ENCODE measurements around the gene TSPAN31. TPM values are rescaled to one million over a fixed set of nuclear protein-coding genes. Genes with fewer than 3 reads are reported as not detected.
A peak's percentile ranks its signal among the peaks of the same experiment; 100 is the strongest.

The TSPAN31 gene, protein sequence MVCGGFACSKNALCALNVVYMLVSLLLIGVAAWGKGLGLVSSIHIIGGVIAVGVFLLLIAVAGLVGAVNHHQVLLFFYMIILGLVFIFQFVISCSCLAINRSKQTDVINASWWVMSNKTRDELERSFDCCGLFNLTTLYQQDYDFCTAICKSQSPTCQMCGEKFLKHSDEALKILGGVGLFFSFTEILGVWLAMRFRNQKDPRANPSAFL
- total RNA-seq (10 to 100 TPM; 56.0 to 64.0 TPM), polyA plus RNA-seq (ENCODE audit: insufficient read length in 2 of 2) (10 to 100 TPM; 72.6 to 86.5 TPM)
- long read RNA-seq, donor 1, transcript TSPAN31-201 (6 exons, 1,849 nt) = major isoform, 12 of 136 reads
- long read RNA-seq, donor 1, partial matches to known transcripts = 44 of 136 reads
- long read RNA-seq, donor 1, other reads (novel, unspliced or antisense) = 80 of 136 reads
- long read RNA-seq, donor 2, transcript TSPAN31-201 (6 exons, 1,849 nt) = major isoform, 5 of 5 reads
- long read RNA-seq, donor 2, partial matches to known transcripts = 0 of 5 reads
- long read RNA-seq, donor 2, other reads (novel, unspliced or antisense) = 0 of 5 reads
- long read RNA-seq, donor 3, transcript TSPAN31-201 (6 exons, 1,849 nt) = major isoform, 11 of 11 reads
- long read RNA-seq, donor 3, partial matches to known transcripts = 0 of 11 reads
- long read RNA-seq, donor 3, other reads (novel, unspliced or antisense) = 0 of 11 reads
- long read RNA-seq, donor 4, transcript TSPAN31-201 (6 exons, 1,849 nt) = major isoform, 16 of 542 reads
- long read RNA-seq, donor 4, partial matches to known transcripts = 220 of 542 reads
- long read RNA-seq, donor 4, other reads (novel, unspliced or antisense) = 303 of 542 reads

DNA sequence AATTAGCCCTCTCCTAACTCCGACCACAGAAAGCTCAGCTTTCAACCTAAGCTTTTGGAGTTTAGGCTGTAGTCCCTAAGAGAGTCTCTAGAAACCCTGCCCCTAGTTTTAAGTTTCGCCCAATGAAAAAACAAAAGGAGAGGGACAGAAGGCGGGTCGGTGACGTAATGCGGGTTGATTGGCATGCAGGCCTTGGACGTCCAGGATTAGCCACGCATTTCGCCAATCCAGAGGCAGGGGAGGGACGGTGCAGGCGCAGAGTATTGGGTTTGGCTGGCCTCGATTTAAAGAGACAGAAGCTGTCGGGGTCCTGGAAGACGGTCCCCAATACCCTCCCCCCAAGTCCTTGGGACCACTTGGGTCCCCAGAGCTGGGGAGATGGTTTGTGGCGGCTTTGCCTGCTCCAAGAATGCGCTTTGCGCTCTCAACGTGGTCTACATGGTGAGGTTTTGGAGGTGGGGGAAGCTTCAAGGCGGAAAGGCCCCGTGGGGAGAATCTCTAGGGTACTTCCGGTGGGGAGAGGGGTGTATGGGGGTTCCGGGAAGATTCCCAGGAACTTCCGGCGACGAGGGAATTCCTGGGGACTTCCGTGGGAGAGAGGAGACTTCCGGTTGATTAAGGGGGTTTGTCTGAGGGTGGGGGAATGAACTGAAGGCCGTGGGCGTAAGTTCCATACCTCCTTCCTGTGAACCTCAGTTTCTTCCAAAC lies at the start of gene TSPAN31:
TSS of gene TSPAN31 (plus strand) at position 263 of the 708 bp plus-strand sequence. CDS start at position 379, 116 bp downstream.
- H3K27me3 ChIP-seq (ENCODE audit: control insufficient read depth, insufficient read depth, low read length) = peaks cover 17% of the 10 kb centered on the region
- H3K27ac ChIP-seq (ENCODE audit: low read depth, low read length) = peak within 1 kb of the TSS; percentile 99
- 0% methylated on average over 20 of the region's 29 CpGs for WGBS (ENCODE audit: insufficient coverage)
- H3K4me3 ChIP-seq (ENCODE audit: low read depth, low read length) = peak within 1 kb of the TSS; percentile 98
- no peaks in the 10 kb centered on the region for H3K9me3 ChIP-seq (ENCODE audit: control insufficient read depth, insufficient read depth, low read length)
- H3K4me1 ChIP-seq (ENCODE audit: control insufficient read depth, insufficient read depth, low read length) = peaks cover 22% of the 10 kb centered on the region
- H3K36me3 ChIP-seq (ENCODE audit: control insufficient read depth, insufficient read depth, low read length) = peaks cover 33% of the 10 kb centered on the region
- DNase-seq (ENCODE audit: low read depth in 4 of 6, low spot score in 6 of 6) = peak; percentile 94 to 100 (median 98)

- Histone ChIP-seq H3K27ac (ENCODE audit: low read depth, low read length) (no peak overlapping the region), H3K36me3 (ENCODE audit: control insufficient read depth, insufficient read depth, low read length) (peaks cover 33% of the 10 kb centered on the region), H3K4me1 (ENCODE audit: control insufficient read depth, insufficient read depth, low read length) (peaks cover 6% of the 10 kb centered on the region), H3K4me3 (ENCODE audit: low read depth, low read length) (no peak overlapping the region), H3K9me3 (ENCODE audit: control insufficient read depth, insufficient read depth, low read length) (no peaks in the 10 kb centered on the region), H3K27me3 (ENCODE audit: control insufficient read depth, insufficient read depth, low read length) (no peaks in the 10 kb centered on the region)
- DNase-seq (ENCODE audit: low read depth in 4 of 6, low spot score in 6 of 6) = no peak
- 100% methylated on average over 8 of the region's 11 CpGs for WGBS (ENCODE audit: insufficient coverage)
Measured at GRCh38 chr12:57695770-57696432, 48.9 kb upstream of the TSPAN31 start.

- Histone ChIP-seq H3K9me3 (ENCODE audit: control insufficient read depth, insufficient read depth, low read length) (no peaks in the 10 kb centered on the region), H3K4me1 (ENCODE audit: control insufficient read depth, insufficient read depth, low read length) (peaks cover 6% of the 10 kb centered on the region), H3K36me3 (ENCODE audit: control insufficient read depth, insufficient read depth, low read length) (peaks cover 33% of the 10 kb centered on the region), H3K27ac (ENCODE audit: low read depth, low read length) (no peak overlapping the region), H3K27me3 (ENCODE audit: control insufficient read depth, insufficient read depth, low read length) (no peaks in the 10 kb centered on the region), H3K4me3 (ENCODE audit: low read depth, low read length) (no peak overlapping the region)
- DNase-seq (ENCODE audit: low read depth in 4 of 6, low spot score in 6 of 6) = no peak
- WGBS (ENCODE audit: insufficient coverage) = no CpG with 5 or more reads among the region's 1 CpG
Measured at GRCh38 chr12:57697076-57697475, 47.8 kb upstream of the TSPAN31 start.

DNA sequence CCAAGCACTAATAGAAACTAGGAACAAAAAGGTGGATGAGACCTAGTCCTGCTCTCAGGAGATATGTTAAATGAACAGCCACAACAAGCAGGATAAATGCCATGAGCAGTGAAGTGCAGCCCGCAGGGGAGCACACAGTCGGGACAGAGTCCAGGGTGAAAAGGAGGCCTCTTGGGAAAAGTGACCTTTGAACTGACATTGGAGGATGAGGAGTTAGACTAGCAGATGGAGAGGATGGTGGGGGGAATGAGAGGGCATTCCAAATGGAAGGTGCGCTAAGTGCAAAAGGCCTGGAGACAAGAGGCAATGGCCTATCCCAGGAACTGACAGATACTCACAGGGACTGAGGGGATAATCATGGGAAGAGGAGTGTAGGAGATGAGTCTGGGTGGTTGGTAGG lies 46.4 kb upstream of the TSPAN31 start:
- no peaks in the 10 kb centered on the region for H3K9me3 ChIP-seq (ENCODE audit: control insufficient read depth, insufficient read depth, low read length)
- H3K36me3 ChIP-seq (ENCODE audit: control insufficient read depth, insufficient read depth, low read length) = peaks cover 33% of the 10 kb centered on the region
- H3K4me3 ChIP-seq (ENCODE audit: low read depth, low read length) = no peak overlapping the region
- no peaks in the 10 kb centered on the region for H3K27me3 ChIP-seq (ENCODE audit: control insufficient read depth, insufficient read depth, low read length)
- 94% methylated on average over 3 of the region's 3 CpGs for WGBS (ENCODE audit: insufficient coverage)
- H3K27ac ChIP-seq (ENCODE audit: low read depth, low read length) = no peak overlapping the region
- DNase-seq (ENCODE audit: low read depth in 4 of 6, low spot score in 6 of 6) = no peak
- peaks cover 6% of the 10 kb centered on the region for H3K4me1 ChIP-seq (ENCODE audit: control insufficient read depth, insufficient read depth, low read length)

- H3K27me3 ChIP-seq (ENCODE audit: control insufficient read depth, insufficient read depth, low read length) = no peaks in the 10 kb centered on the region
- WGBS (ENCODE audit: insufficient coverage) = 82% methylated on average over 1 of the region's 2 CpGs
- peaks cover 33% of the 10 kb centered on the region for H3K36me3 ChIP-seq (ENCODE audit: control insufficient read depth, insufficient read depth, low read length)
- H3K9me3 ChIP-seq (ENCODE audit: control insufficient read depth, insufficient read depth, low read length) = no peaks in the 10 kb centered on the region
- DNase-seq (ENCODE audit: low read depth in 4 of 6, low spot score in 6 of 6) = no peak
- H3K4me3 ChIP-seq (ENCODE audit: low read depth, low read length) = no peak overlapping the region
- H3K27ac ChIP-seq (ENCODE audit: low read depth, low read length) = no peak overlapping the region
- no peaks in the 10 kb centered on the region for H3K4me1 ChIP-seq (ENCODE audit: control insufficient read depth, insufficient read depth, low read length)
Measured at GRCh38 chr12:57700317-57700716, 44.5 kb upstream of the TSPAN31 start.

DNA sequence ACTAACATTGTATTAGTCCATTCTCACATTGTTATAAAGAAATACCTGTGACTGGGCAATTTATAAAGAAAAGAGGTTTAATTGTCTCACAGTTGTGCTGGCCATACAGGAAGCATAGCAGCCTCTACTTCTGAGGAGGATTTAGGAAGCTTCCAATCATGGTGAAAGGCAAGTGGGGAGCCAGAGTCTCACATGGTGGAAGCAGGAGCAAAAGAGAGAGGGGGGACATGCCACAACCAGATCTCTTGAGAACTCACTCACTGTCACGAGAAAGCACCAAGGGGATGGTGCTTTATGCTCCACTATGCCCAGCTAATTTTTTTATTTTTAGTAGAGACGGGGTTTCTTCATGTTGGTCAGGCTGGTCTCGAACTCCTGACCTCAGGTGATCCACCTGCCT lies 37.6 kb upstream of the TSPAN31 start:
- Histone ChIP-seq H3K36me3 (ENCODE audit: control insufficient read depth, insufficient read depth, low read length) (peaks cover 7% of the 10 kb centered on the region), H3K27me3 (ENCODE audit: control insufficient read depth, insufficient read depth, low read length) (no peaks in the 10 kb centered on the region), H3K4me1 (ENCODE audit: control insufficient read depth, insufficient read depth, low read length) (no peaks in the 10 kb centered on the region), H3K9me3 (ENCODE audit: control insufficient read depth, insufficient read depth, low read length) (no peaks in the 10 kb centered on the region), H3K27ac (ENCODE audit: low read depth, low read length) (no peak overlapping the region), H3K4me3 (ENCODE audit: low read depth, low read length) (no peak overlapping the region)
- 100% methylated on average over 2 of the region's 3 CpGs for WGBS (ENCODE audit: insufficient coverage)
- DNase-seq (ENCODE audit: low read depth in 4 of 6, low spot score in 6 of 6) = no peak

DNA sequence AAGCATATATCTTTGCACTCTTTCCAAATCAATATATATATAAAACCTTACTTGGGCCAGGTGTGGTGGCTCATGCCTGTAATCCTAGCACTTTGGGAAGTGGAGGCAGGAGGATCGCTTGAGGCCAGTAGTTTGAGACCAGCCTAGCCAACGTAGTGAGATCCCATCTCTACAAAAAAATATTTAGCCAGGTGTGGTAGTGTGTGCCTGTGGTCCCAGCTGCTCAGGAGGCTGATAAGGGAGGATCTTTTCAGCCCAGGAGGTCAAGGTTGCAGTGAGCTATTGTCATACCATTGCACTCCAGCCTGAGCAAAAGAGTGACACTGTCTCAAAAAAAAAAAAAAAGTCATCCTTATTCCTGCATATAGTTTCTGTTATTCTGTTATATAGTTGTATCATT lies 36.5 kb upstream of the TSPAN31 start:
- Histone ChIP-seq H3K4me1 (ENCODE audit: control insufficient read depth, insufficient read depth, low read length) (peaks cover 3% of the 10 kb centered on the region), H3K27ac (ENCODE audit: low read depth, low read length) (no peak overlapping the region), H3K27me3 (ENCODE audit: control insufficient read depth, insufficient read depth, low read length) (no peaks in the 10 kb centered on the region), H3K36me3 (ENCODE audit: control insufficient read depth, insufficient read depth, low read length) (peaks cover 9% of the 10 kb centered on the region), H3K4me3 (ENCODE audit: low read depth, low read length) (no peak overlapping the region), H3K9me3 (ENCODE audit: control insufficient read depth, insufficient read depth, low read length) (no peaks in the 10 kb centered on the region)
- no peak for DNase-seq (ENCODE audit: low read depth in 4 of 6, low spot score in 6 of 6)
- WGBS (ENCODE audit: insufficient coverage) = no CpG with 5 or more reads among the region's 2 CpGs

DNA sequence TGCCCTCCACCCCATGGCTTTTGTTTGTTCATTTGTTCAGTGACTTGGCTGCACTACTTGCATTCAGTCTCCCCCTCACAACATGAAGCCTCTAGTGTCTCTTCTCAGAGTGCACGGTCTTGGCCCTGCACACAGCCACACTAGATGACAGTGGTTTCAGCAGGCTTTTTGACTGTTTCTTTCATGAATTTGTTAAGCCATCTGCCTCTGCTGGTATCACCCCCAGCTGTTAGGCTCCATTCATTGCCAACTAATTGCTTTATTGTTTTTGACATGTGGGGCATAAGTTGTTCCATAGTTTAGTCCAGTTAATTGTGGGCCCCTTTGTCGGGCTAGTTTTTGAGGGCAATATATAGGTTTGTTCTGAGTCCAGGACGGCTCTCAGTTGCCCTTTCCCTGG lies 32.1 kb upstream of the TSPAN31 start:
- H3K4me3 ChIP-seq (ENCODE audit: low read depth, low read length) = no peak overlapping the region
- no peaks in the 10 kb centered on the region for H3K27me3 ChIP-seq (ENCODE audit: control insufficient read depth, insufficient read depth, low read length)
- no peaks in the 10 kb centered on the region for H3K9me3 ChIP-seq (ENCODE audit: control insufficient read depth, insufficient read depth, low read length)
- peaks cover 36% of the 10 kb centered on the region for H3K36me3 ChIP-seq (ENCODE audit: control insufficient read depth, insufficient read depth, low read length)
- peak in 1 of 6 donors; percentile 8 for DNase-seq (ENCODE audit: low read depth in 4 of 6, low spot score in 6 of 6)
- H3K27ac ChIP-seq (ENCODE audit: low read depth, low read length) = no peak overlapping the region
- 29% methylated on average over 3 of the region's 3 CpGs for whole genome bisulfite sequencing (ENCODE audit: insufficient coverage)
- peaks cover 3% of the 10 kb centered on the region for H3K4me1 ChIP-seq (ENCODE audit: control insufficient read depth, insufficient read depth, low read length)

GRCh38 chr12:57713209-57713608 lies 31.6 kb upstream of the TSPAN31 start:
- no peak overlapping the region for H3K4me3 ChIP-seq (ENCODE audit: low read depth, low read length)
- DNase-seq (ENCODE audit: low read depth in 4 of 6, low spot score in 6 of 6) = no peak
- no peaks in the 10 kb centered on the region for H3K27me3 ChIP-seq (ENCODE audit: control insufficient read depth, insufficient read depth, low read length)
- peaks cover 38% of the 10 kb centered on the region for H3K36me3 ChIP-seq (ENCODE audit: control insufficient read depth, insufficient read depth, low read length)
- peaks cover 3% of the 10 kb centered on the region for H3K4me1 ChIP-seq (ENCODE audit: control insufficient read depth, insufficient read depth, low read length)
- no peaks in the 10 kb centered on the region for H3K9me3 ChIP-seq (ENCODE audit: control insufficient read depth, insufficient read depth, low read length)
- no peak overlapping the region for H3K27ac ChIP-seq (ENCODE audit: low read depth, low read length)
- WGBS (ENCODE audit: insufficient coverage) = 38% methylated on average over 3 of the region's 5 CpGs
